GM12872 (cell line): Measurements from ENCODE around the gene SUMO3.

Source experiments
- TF ChIP-seq, protein P1 (sequence below): IDR thresholded peaks from 3 replicates; pipeline ENCODE4 v1.5.1; 2011; ENCODE audit warnings: low read depth, mild to moderate bottlenecking, low read length, moderate library complexity; ENCODE audit not compliant: insufficient read depth

Gene SUMO3

DNA sequence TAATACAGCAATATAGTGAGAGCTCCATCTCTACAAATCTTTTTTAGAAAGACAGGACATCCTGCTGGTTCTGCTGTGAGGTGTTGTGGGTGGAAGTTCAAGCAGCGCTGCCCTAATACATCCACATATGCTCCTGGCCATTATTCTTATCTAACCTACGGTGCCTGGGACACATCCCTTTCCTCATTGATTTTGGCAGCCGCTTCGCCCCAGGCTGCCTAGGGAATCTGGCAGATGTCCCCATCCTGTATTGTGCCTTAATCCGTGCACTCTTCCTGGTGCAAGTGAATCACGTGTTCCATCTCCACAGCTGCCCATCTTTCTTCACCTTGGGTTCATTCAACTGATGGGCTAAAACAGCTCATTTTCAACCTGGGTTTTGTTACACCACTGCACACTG, 13.1 kb downstream of the SUMO3 start:
- TF ChIP-seq, protein P1, sequence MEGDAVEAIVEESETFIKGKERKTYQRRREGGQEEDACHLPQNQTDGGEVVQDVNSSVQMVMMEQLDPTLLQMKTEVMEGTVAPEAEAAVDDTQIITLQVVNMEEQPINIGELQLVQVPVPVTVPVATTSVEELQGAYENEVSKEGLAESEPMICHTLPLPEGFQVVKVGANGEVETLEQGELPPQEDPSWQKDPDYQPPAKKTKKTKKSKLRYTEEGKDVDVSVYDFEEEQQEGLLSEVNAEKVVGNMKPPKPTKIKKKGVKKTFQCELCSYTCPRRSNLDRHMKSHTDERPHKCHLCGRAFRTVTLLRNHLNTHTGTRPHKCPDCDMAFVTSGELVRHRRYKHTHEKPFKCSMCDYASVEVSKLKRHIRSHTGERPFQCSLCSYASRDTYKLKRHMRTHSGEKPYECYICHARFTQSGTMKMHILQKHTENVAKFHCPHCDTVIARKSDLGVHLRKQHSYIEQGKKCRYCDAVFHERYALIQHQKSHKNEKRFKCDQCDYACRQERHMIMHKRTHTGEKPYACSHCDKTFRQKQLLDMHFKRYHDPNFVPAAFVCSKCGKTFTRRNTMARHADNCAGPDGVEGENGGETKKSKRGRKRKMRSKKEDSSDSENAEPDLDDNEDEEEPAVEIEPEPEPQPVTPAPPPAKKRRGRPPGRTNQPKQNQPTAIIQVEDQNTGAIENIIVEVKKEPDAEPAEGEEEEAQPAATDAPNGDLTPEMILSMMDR = no peak

DNA sequence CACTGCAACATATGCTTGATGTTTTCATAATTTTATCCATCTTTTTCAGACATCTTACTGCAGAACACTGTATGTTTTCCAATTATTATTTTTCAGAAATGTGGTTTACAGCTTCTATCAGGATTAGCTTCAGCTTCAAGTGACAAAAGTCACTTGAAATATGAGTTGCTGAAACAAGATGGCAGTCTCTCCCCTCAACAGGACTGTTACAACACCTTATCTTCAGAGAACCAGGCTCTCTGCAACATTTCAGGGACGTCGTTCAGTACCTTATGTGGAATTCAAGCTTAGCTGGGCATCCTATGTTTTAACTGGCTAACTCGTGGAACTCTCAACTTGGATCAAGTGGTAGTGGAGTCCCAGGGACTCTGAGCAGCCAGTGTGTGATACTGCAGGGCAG, 14.2 kb downstream of the SUMO3 start:
- TF ChIP-seq, protein P1 = no peak

DNA sequence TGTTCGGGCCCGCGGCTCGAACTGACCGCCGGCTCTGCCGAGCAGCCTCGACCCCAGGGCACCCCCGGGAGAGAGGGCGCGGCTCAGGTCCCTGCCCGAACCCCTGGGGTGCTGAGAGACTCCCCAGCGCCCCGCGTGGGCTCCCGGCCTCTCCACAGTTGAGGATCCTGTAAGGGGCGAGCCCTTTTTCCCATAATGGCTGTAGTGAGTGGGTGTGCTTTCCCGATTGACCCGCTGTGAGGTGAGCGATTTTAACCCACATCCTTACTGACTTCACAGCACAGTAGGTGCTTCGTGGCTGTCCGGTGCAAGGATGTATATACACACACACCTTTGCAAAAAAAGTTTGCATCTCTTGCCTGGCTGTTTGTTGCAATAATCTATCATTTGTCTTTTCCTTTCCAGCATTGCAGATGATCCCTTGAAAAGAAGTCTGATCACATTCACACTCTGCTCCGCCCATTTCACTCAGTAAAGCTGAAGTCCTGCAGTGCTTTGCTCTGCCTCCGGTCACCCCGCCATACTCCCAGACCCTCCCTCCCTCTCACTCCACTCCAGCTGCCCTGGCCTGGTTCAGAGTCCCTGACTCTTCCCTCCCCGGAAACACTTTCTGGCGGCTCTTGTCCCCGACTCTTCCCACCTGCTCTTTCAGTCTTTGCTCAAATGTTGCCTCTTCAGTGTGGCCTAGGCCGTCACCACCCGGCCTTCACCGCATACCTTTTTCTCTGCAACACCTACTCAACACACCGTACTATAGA, 15.3 kb downstream of the SUMO3 start:
- TF ChIP-seq, protein P1 = peak; percentile 33; the same call in 2 of the 3 replicates

DNA sequence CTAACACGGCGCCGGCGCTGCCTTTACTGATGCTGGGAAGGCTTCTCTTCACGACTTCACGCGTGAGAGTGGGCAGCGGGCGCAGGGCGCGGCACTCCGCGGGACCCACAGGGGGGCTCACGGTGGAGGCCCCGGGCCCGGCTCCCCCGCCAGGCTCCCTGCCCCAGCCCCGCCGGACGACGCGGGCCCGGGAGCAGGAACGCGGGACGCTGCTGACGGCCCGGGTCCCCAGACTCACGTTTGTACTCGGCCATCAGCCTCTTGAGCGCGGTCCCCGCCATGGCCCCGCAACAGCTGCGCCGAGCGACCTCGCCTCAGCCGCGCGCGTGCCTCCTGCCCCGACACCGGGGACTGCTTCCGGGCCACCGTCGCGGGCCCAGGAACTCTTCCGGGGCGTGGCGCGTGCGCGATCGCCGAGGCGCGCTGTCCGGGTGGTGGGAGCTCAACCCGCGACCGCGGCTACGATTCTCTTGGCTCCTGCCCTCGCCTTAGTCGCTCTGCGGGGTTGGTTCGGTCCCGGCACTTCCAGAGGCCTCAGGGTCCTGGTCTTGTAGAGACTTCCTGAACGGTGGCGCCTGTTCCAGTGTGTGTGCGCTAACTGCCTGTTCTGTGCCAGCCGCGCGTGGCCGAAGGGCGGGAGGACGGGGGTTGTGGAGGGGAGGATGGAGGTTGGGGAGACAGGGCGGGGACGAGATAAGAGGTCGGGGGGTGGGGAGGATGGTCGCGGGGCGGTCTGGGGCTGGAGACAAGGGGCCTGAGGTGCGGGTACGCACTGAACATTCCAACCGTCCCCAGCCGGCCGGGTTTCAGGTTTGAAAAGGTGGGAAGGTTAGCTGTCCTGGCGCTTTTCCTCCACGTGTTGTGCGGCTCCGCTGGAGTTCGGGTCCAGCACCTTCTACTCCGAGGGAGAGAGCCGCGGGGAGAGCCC, 16.1 kb downstream of the SUMO3 start, which contains the start of gene UBE2G2:
Gene UBE2G2, minus strand, starts transcription at position 353 of the 928 bp plus-strand sequence. Its CDS starts 72 bp downstream, at position 281.
- TF ChIP-seq, protein P1 = no peak

DNA sequence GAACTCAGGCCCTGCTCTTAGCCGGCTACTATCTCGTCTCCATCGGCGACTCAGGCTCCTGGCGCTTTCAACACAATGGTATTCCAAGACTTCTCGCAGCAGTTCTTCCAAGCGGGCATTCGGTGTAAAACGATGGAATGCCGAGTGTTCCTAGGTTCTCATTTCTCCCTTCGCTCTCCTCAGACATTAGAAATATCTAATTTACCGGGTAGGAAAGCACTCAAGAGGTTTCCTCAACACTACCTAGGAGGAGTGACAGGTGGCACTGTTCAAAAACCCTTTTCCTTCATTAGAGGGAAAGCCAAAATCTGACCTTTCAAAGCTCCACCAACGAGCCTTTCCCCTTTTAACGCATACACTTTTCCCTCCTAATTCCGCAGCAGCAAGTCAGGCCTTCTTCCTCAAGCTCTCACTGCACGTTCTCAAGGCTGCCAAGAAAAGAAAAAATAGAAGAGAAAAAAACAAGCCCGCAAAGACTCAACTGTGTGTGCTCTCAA, 16.8 kb downstream of the SUMO3 start:
- TF ChIP-seq, protein P1 = peak; percentile 54

DNA sequence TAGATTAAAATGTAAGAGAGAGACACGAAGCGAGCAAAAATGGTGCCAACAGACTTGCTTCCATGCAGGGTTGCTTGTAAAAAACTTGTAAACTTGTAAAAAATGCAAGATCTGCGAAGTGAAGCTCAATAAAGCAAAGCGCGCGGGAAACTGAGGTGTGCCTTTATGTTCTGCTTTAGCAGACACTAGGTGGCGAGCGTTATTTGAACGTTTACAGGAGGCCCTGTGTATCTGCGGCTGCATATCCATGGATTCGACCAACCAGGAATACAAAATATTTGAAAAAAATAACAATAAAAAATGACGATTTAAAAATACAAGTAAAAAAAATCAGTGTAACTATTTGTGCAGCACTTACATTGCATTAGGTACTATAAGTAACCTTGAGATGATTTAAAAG, 17.8 kb downstream of the SUMO3 start:
- TF ChIP-seq, protein P1 = no peak

DNA sequence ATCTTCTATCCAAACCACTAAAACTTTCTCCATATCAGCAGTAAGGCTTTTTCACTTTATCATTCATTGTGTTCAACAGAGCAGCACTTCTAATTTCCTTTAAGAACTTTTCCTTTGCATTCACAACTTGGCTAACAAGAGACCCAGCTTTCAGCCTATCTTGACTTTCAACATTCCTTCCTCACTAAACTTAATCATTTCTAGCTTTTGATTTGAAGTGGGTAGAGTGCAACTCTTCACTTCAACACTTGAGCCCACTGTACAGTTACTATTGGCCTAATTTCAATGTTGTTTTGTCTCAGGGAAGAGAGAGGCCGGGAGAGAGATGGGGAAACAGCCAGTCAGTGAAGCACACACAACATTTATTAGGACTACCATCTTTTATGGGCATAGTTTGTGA, 18.2 kb downstream of the SUMO3 start:
- TF ChIP-seq, protein P1 = no peak
